HCT116 (cell line): ENCODE results near the gene OR13C9. TPM values are rescaled to one million over a fixed set of nuclear protein-coding genes. Genes with fewer than 3 reads are reported as not detected.
"Not testable (repeated sequence)": the region's sequence is repeated elsewhere in the genome, so short reads cannot be mapped to it uniquely, and the experiment has no call there.

Source experiments
- ATAC-seq: fragments of 200-7000 bp; cut with Tn5 transposase; 2 replicates; pipeline ENCODE4 v1.9.1; 2020; ENCODE audit warnings: mild to moderate bottlenecking, moderate library complexity
- BruUV-seq: library from RNA; stranded (reverse); fragments of 400-500 nt; replicated peaks from 2 replicates; lab custom pipeline; 2021; lab: Mats Ljungman, UMichigan
- CTCF ChIA-PET: fragments of 300-600 bp; sonication (Branson Sonifier 250); formaldehyde crosslinking; loops from one replicate; lab custom pipeline; 2021; ENCODE audit warnings: antibody characterized with exemption; lab: Charles Lee
- POLR2A ChIA-PET: fragments of 300-600, 350-600 bp; sonication (Branson Sonifier 250); formaldehyde crosslinking; loops from one replicate; lab custom pipeline; 2021; ENCODE audit warnings: antibody characterized with exemption; lab: Charles Lee
- RAD21 ChIA-PET, 2 experiments: fragments of 300-600 bp; sonication (Branson Sonifier 250); formaldehyde crosslinking; loops; one replicate each; lab custom pipeline; 2023; ENCODE audit warnings: low total read pairs in 2 of 2; ENCODE audit not compliant: uncharacterized antibody in 2 of 2, unreplicated experiment in 2 of 2, low non-redundant PET in 1 of 2; lab: Charles Lee
- DNase-seq: peaks from one replicate; pipeline ENCODE4 v3.0.0-alpha.2; 2010; ENCODE audit warnings: low read depth, low spot score
- H2AFZ ChIP-seq: fragments of 200-600 bp; shearing (Covaris generic), sonication (generic); 2 replicates; pipeline ENCODE4 v1.6.1; 2017; ENCODE audit warnings: low read depth, mixed run types, mixed read lengths, antibody characterized with exemption, low read length; ENCODE audit not compliant: poor library complexity, severe bottlenecking
- H3K27ac ChIP-seq: 2 replicates; pipeline ENCODE4 v1.5.1; 2012; ENCODE audit warnings: low read depth, low read length
- H3K27me3 ChIP-seq: fragments of 200-600 bp; sonication (generic); 2 replicates; pipeline ENCODE4 v1.6.1; 2016; ENCODE audit warnings: mixed run types, low read length, mixed read lengths; ENCODE audit not compliant: insufficient read depth
- H3K36me3 ChIP-seq, 2 experiments: fragments of 200-500 bp in 1 of 2; fragments of 200-600 bp in 1 of 2; sonication (Bioruptor generic) in 1 of 2; sonication (generic) in 1 of 2; 2 replicates each; pipeline versions ENCODE4 v1.5.1 to v1.6.1; 2014 to 2016; ENCODE audit warnings: low read length in 2 of 2, inconsistent platforms in 1 of 2, mixed read lengths in 1 of 2, mixed run types in 1 of 2; ENCODE audit not compliant: insufficient read depth in 2 of 2, control insufficient read depth in 1 of 2
- H3K4me1 ChIP-seq, 2 experiments: fragments of 200-600 bp in 1 of 2; sonication (generic) in 1 of 2; 2 replicates each; pipeline versions ENCODE4 v1.5.1 to v1.6.1; 2012 to 2017; ENCODE audit warnings: low read length in 2 of 2, inconsistent platforms in 1 of 2, mild to moderate bottlenecking in 1 of 2, mixed read lengths in 1 of 2, mixed run types in 1 of 2, moderate library complexity in 1 of 2; ENCODE audit not compliant: insufficient read depth in 2 of 2, control insufficient read depth in 1 of 2
- H3K4me2 ChIP-seq: fragments of 200-600 bp; sonication (generic); 2 replicates; pipeline ENCODE4 v1.6.1; 2017; ENCODE audit warnings: mixed run types, low read length, mixed read lengths
- H3K4me3 ChIP-seq, 2 experiments: fragments of 200-600 bp in 1 of 2; sonication (generic) in 1 of 2; replicated peaks in 1 of 2; 2 replicates each; pipeline ENCODE4 v1.5.1; 2011 to 2016; ENCODE audit warnings: low read length in 2 of 2, control low read depth in 1 of 2, low read depth in 1 of 2, mild to moderate bottlenecking in 1 of 2, mixed read lengths in 1 of 2, mixed run types in 1 of 2
- H3K79me2 ChIP-seq: fragments of 200-600 bp; sonication (generic); 2 replicates; pipeline ENCODE4 v1.6.1; 2017; ENCODE audit warnings: mild to moderate bottlenecking, mixed run types, low read length, moderate library complexity, mixed read lengths; ENCODE audit not compliant: insufficient read depth
- H3K9ac ChIP-seq: fragments of 200-600 bp; sonication (generic); 2 replicates; pipeline ENCODE4 v1.6.1; 2016; ENCODE audit warnings: low read length, mixed read lengths
- H3K9me2 ChIP-seq: fragments of 200-600 bp; sonication (generic), shearing (Covaris generic); 2 replicates; pipeline ENCODE4 v1.6.1; 2017; ENCODE audit warnings: mixed run types, mild to moderate bottlenecking, moderate library complexity; ENCODE audit not compliant: insufficient read depth
- H3K9me3 ChIP-seq, 2 experiments: fragments of 200-500 bp in 1 of 2; fragments of 200-600 bp in 1 of 2; sonication (Bioruptor generic) in 1 of 2; sonication (generic) in 1 of 2; 2 replicates each; pipeline ENCODE4 v1.6.1; 2014 to 2017; ENCODE audit warnings: low read length in 2 of 2, mixed read lengths in 2 of 2, inconsistent platforms in 1 of 2, low read depth in 1 of 2, mild to moderate bottlenecking in 1 of 2, mixed run types in 1 of 2, moderate library complexity in 1 of 2; ENCODE audit not compliant: control insufficient read depth in 1 of 2, insufficient read depth in 1 of 2
- H4K20me1 ChIP-seq: fragments of 200-600 bp; sonication (generic), shearing (Covaris generic); 2 replicates; pipeline ENCODE4 v1.6.1; 2017; ENCODE audit warnings: mixed run types, mild to moderate bottlenecking, moderate library complexity; ENCODE audit not compliant: insufficient read depth
- RAD21 ChIP-seq: IDR thresholded peaks from 2 replicates; pipeline ENCODE4 v1.6.1; 2012; ENCODE audit warnings: low read depth, mild to moderate bottlenecking
- TCF7L2 ChIP-seq: IDR thresholded peaks from 2 replicates; pipeline ENCODE4 v1.7.0; 2011; ENCODE audit warnings: borderline replicate concordance, inconsistent platforms; ENCODE audit not compliant: insufficient read depth, insufficient read length; ENCODE audit errors: extremely low read depth
- ZNF274 ChIP-seq: fragments of 200-500 bp; sonication (Bioruptor generic); IDR thresholded peaks from 2 replicates; pipeline ENCODE4 v1.6.1; 2014; ENCODE audit warnings: mild to moderate bottlenecking, low read depth, low read length, inconsistent platforms
- intact Hi-C: fragments of 100-400 bp; cut with micrococcal nuclease; formaldehyde crosslinking; loops from 2 replicates; pipeline ENCODE4 v1.10.0; 2022
- total RNA-seq: library from RNA; stranded (reverse); gene quantifications from one replicate; pipeline ENCODE4 v1.2.1, GENCODE V29; 2021; ENCODE audit not compliant: unreplicated experiment

The OR13C9 gene
- total RNA-seq, 1 experiment from 2014 or later = not detected

- POLR2A ChIA-PET = no interaction called here
- Histone ChIP-seq H3K4me3 (no peak overlapping the region), H3K9me3 (no peaks in the 10 kb centered on the region), H3K36me3 (no peaks in the 10 kb centered on the region), H4K20me1 (no peaks in the 10 kb centered on the region), H3K4me1 (no peaks in the 10 kb centered on the region), H3K27me3 (no peaks in the 10 kb centered on the region), H3K79me2 (no peaks in the 10 kb centered on the region), H3K27ac (no peak overlapping the region), H3K4me2 (no peak overlapping the region), H3K9ac (no peak overlapping the region), H3K9me2 (no peaks in the 10 kb centered on the region), H2AFZ (no peak overlapping the region)
- no peak for DNase-seq
- no TSS peak for BruUV-seq
- intact Hi-C loops = no loop called here
- RAD21 ChIA-PET = no interaction called here
- CTCF ChIA-PET = no interaction called here
- no peak for TF ChIP-seq ZNF274
- TF ChIP-seq RAD21 = no peak
- TF ChIP-seq TCF7L2 = no peak
- no peak for ATAC-seq
These were observed 13.2 kb downstream of the OR13C9 start for GRCh38 chr9:104604801-104605200.

GRCh38 chr9:104599313-104599712 lies 18.7 kb downstream of the OR13C9 start, which contains the start of gene OR13C5:
OR13C5 (minus strand) TSS chr9:104599413; CDS start chr9:104599413, 0 bp downstream.
- intact Hi-C loops, H3K27ac ChIP-seq: not testable (repeated sequence)

GRCh38 chr9:104598749-104599148 lies 19.3 kb downstream of the OR13C9 start:
- intact Hi-C loops, POLR2A ChIA-PET, H3K27me3 ChIP-seq, H3K4me3 ChIP-seq, DNase-seq, H3K36me3 ChIP-seq, H3K4me2 ChIP-seq, H3K9me2 ChIP-seq, BruUV-seq, H3K4me1 ChIP-seq, H3K9ac ChIP-seq, H2AFZ ChIP-seq, CTCF ChIA-PET, H3K79me2 ChIP-seq, RAD21 ChIA-PET, H4K20me1 ChIP-seq, ATAC-seq, H3K27ac ChIP-seq, H3K9me3 ChIP-seq: not testable (repeated sequence)

More at GRCh38 chr9:104599313-104599712, 18.7 kb downstream of the OR13C9 start, which contains the start of gene OR13C5:
- ATAC-seq, H3K9me3 ChIP-seq, CTCF ChIA-PET, H3K9me2 ChIP-seq, DNase-seq, H3K4me1 ChIP-seq, POLR2A ChIA-PET, H4K20me1 ChIP-seq, BruUV-seq, H3K79me2 ChIP-seq, H3K9ac ChIP-seq, H3K36me3 ChIP-seq, H3K4me2 ChIP-seq, H2AFZ ChIP-seq, H3K27me3 ChIP-seq, RAD21 ChIA-PET, H3K4me3 ChIP-seq: not testable (repeated sequence)
